Ishikawa (cell line): ENCODE measurements around the gene NR3C2.

ENCODE experiments used
- CREB1 ChIP-seq: IDR thresholded peaks from 2 replicates; pipeline ENCODE4 v1.6.1; 2012; ENCODE audit warnings: low read depth
- EP300 ChIP-seq: IDR thresholded peaks from 2 replicates; pipeline ENCODE4 v1.6.1; 2012; ENCODE audit warnings: borderline replicate concordance
- FOXM1 ChIP-seq: IDR thresholded peaks from 2 replicates; pipeline ENCODE4 v1.6.1; 2012; ENCODE audit warnings: low read depth, borderline replicate concordance
- MAX ChIP-seq: IDR thresholded peaks from 2 replicates; pipeline ENCODE4 v1.6.1; 2012
- RAD21 ChIP-seq: IDR thresholded peaks from 2 replicates; pipeline ENCODE4 v1.6.1; 2012; ENCODE audit warnings: low read depth
- TAF1 ChIP-seq: IDR thresholded peaks from 2 replicates; pipeline ENCODE4 v1.6.1; 2012; ENCODE audit warnings: low read depth, mild to moderate bottlenecking
- YY1 ChIP-seq: IDR thresholded peaks from 2 replicates; pipeline ENCODE4 v1.6.1; 2012; ENCODE audit warnings: low read depth

DNA sequence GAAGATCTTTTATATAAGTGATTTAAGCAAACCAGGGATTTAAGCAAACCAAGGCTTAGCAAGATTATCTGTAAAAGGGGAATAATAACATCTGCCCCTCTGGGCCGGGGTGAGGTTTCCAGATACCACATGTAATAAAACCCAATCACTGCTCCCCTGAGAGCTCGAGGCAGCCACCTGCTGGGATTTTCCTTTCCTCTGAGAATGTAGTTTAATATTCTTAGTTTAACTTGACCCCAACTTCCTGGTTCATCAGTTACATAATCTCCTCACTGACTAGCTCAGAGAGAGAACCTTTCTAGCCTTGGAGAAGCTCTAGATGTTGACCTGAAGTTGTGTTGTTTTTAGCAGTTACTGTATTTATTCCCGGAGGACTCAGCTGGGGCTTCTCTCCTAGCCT lies 387.9 kb downstream of the NR3C2 start:
- TF ChIP-seq MAX (no peak), EP300 (no peak), TAF1 (no peak), YY1 (no peak), CREB1 (no peak), RAD21 (no peak), FOXM1 (no peak)
